Upper lobe of right lung (tissue), 1 donor: ENCODE data around the gene GAREM2. TPM values are rescaled to one million over a fixed set of nuclear protein-coding genes. Genes with fewer than 3 reads are reported as not detected.

Experiments used
- ATAC-seq: fragments of 200-7000 bp; cut with Tn5 transposase; one replicate; pipeline ENCODE4 v1.9.1; 2020; ENCODE audit warnings: mild to moderate bottlenecking, moderate library complexity
- DNase-seq: peaks from one replicate; pipeline ENCODE4 v3.0.0-alpha.2; 2020
- H3K27ac ChIP-seq: fragments of 200-600 bp; one replicate; pipeline ENCODE4 v1.8.0; 2022
- H3K27me3 ChIP-seq: fragments of 200-600 bp; one replicate; pipeline ENCODE4 v1.8.0; 2022; ENCODE audit warnings: mild to moderate bottlenecking
- H3K36me3 ChIP-seq: fragments of 200-600 bp; one replicate; pipeline ENCODE4 v1.8.0; 2022
- H3K4me1 ChIP-seq: fragments of 200-600 bp; one replicate; pipeline ENCODE4 v1.8.0; 2022
- H3K4me3 ChIP-seq: fragments of 200-600 bp; one replicate; pipeline ENCODE4 v1.8.0; 2022; ENCODE audit warnings: mild to moderate bottlenecking
- H3K9me3 ChIP-seq: fragments of 200-600 bp; one replicate; pipeline ENCODE4 v1.8.0; 2022
- intact Hi-C: fragments of 100-400 bp; cut with DNase I; formaldehyde crosslinking; loops from one replicate; pipeline ENCODE4 v1.11.0; 2022
- total RNA-seq: library from RNA; stranded (reverse); fragmentation: NEBNext Ultra II Directional; extraction: Animal tissue kit (Norgen Biotek cat#: 25700); gene quantifications from one replicate; pipeline ENCODE4 v1.2.1, GENCODE V29; 2021
- TF ChIP-seq, protein P1 (sequence below): fragments of 200-600 bp; IDR thresholded peaks from one replicate; pipeline ENCODE4 v1.8.0; 2022; ENCODE audit warnings: antibody characterized with exemption
- donor health status: DM: no; HTN: yes; CAD: no; lungs with severe emphysema.

GAREM2 gene
- total RNA-seq, 1 donor from 2014 or later = 1.9 TPM

DNA sequence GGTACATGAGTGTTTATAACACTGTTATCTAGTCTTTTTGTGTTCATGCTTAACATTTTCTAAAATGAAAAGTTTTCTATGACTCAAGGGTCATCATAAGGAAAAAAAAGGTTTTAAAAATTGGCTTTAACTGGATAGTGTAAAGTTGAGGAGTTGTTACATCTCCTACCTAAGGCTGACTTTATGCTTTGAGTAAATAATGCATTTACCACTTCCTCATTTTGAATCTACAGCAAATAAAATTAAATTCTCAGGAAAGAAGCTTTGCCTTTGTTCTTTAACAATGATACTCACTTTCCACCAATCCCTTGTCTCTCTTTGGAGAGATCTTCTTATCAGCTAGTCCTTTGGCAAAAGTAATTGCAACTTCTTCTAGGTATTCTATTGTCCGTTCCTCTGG is 41.9 kb downstream of the GAREM2 start:
- TF ChIP-seq, protein P1, sequence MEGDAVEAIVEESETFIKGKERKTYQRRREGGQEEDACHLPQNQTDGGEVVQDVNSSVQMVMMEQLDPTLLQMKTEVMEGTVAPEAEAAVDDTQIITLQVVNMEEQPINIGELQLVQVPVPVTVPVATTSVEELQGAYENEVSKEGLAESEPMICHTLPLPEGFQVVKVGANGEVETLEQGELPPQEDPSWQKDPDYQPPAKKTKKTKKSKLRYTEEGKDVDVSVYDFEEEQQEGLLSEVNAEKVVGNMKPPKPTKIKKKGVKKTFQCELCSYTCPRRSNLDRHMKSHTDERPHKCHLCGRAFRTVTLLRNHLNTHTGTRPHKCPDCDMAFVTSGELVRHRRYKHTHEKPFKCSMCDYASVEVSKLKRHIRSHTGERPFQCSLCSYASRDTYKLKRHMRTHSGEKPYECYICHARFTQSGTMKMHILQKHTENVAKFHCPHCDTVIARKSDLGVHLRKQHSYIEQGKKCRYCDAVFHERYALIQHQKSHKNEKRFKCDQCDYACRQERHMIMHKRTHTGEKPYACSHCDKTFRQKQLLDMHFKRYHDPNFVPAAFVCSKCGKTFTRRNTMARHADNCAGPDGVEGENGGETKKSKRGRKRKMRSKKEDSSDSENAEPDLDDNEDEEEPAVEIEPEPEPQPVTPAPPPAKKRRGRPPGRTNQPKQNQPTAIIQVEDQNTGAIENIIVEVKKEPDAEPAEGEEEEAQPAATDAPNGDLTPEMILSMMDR = no peak
- peaks cover 92% of the 10 kb centered on the region for H3K36me3 ChIP-seq
- ATAC-seq (no peak), DNase-seq (no peak)
- no peaks in the 10 kb centered on the region for H3K27me3 ChIP-seq
- no peak overlapping the region for H3K27ac ChIP-seq
- no peaks in the 10 kb centered on the region for H3K9me3 ChIP-seq
- intact Hi-C loops = no loop called here
- H3K4me3 ChIP-seq = no peak overlapping the region
- H3K4me1 ChIP-seq = no peaks in the 10 kb centered on the region

DNA sequence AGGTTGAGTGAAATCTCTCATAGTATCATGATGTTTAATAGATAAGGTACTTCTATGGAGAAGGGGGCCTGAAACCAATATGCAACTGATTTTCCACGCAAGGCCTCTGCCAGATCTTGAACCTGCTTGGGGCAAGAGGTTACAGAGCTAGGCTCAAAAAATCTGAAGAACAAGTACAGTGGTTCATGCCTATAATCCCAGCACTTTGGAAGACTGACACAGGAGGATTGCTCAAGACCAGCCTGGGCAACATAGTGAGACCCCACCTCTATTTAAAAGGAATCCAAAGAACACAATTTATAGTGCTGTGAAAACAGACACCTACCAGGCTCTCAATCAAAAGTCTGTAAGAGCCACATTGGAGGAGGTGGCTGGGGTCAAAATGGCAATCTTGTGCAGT is 42.9 kb downstream of the GAREM2 start:
- Histone ChIP-seq H3K4me1 (no peaks in the 10 kb centered on the region), H3K27me3 (no peaks in the 10 kb centered on the region), H3K27ac (no peak overlapping the region), H3K4me3 (no peak overlapping the region), H3K9me3 (no peaks in the 10 kb centered on the region), H3K36me3 (peaks cover 90% of the 10 kb centered on the region)
- DNase-seq (no peak), ATAC-seq (no peak)
- TF ChIP-seq, protein P1 = no peak
- intact Hi-C loops = no loop called here

DNA sequence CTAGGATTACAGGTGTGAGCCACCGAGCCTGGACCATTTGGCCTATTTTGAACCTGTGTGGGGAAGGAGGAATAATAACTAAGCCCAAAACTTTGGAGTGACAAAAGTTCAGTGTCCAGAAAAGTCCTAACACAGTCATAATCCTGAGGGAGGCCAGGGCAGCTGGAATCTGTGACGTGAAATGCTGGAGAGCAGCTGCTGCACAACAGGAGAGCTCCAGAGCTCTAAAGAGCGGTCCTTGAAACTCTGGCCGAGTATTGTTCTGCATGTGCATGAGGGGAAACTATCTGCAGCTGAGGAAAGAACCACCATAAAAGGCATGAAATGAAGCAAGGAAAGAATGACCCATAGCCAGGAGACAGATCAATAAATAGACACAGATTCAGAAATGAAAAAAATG is 43.7 kb downstream of the GAREM2 start:
- no peaks in the 10 kb centered on the region for H3K27me3 ChIP-seq
- intact Hi-C loops = no loop called here
- no peaks in the 10 kb centered on the region for H3K4me1 ChIP-seq
- TF ChIP-seq, protein P1 = no peak
- peaks cover 86% of the 10 kb centered on the region for H3K36me3 ChIP-seq
- no peak for ATAC-seq
- no peak overlapping the region for H3K4me3 ChIP-seq
- DNase-seq = no peak
- H3K9me3 ChIP-seq = no peaks in the 10 kb centered on the region
- no peak overlapping the region for H3K27ac ChIP-seq

DNA sequence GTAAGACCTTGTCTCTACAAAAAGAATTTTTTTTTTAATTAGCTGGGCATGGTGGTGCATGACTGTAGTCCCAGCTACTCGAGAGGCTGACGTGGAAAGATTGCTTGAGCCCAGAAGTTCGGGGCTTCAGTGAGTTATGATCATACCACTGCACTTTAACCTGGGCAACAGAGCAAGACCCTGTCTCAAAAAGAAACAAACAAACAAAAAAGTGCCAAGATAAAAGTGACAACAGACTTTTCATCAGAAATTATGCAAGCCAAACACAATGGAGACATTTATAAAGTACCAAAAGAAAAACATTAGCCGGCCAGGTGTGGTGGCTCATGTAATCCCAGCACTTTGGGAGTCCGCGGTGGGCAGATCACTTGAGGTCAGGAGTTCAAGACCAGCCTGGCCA is 44.8 kb downstream of the GAREM2 start:
- intact Hi-C loops = no loop called here
- H3K4me1 ChIP-seq = no peaks in the 10 kb centered on the region
- no peaks in the 10 kb centered on the region for H3K27me3 ChIP-seq
- no peaks in the 10 kb centered on the region for H3K9me3 ChIP-seq
- H3K27ac ChIP-seq = no peak overlapping the region
- H3K36me3 ChIP-seq = peaks cover 80% of the 10 kb centered on the region
- no peak for ATAC-seq
- DNase-seq = no peak
- H3K4me3 ChIP-seq = no peak overlapping the region
- TF ChIP-seq, protein P1 = no peak

DNA sequence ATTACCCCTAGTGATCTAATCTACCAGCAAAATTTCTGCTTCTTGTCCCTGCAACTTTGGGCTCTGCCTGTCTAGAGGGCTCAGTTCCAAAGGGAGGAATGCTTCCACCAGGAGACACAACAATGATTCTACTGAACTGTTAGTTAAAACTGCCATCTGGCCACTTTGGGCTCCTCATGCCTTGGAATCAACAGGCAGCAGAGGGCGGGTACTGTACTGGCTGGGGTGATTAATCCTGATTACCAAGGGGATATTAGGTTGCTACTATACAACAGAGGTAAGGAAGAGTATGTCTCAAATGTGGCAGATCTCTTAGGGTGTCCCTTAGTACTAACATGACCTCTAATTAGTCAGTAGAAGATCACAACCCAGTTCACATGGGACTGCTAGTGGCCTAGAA is 50.1 kb downstream of the GAREM2 start:
- H3K27me3 ChIP-seq = no peaks in the 10 kb centered on the region
- no peak overlapping the region for H3K4me3 ChIP-seq
- TF ChIP-seq, protein P1 = no peak
- peak; percentile 14 for ATAC-seq
- H3K4me1 ChIP-seq = no peaks in the 10 kb centered on the region
- H3K27ac ChIP-seq = no peak overlapping the region
- H3K9me3 ChIP-seq = no peaks in the 10 kb centered on the region
- no peak for DNase-seq
- intact Hi-C loops = no loop called here
- H3K36me3 ChIP-seq = peaks cover 70% of the 10 kb centered on the region

DNA sequence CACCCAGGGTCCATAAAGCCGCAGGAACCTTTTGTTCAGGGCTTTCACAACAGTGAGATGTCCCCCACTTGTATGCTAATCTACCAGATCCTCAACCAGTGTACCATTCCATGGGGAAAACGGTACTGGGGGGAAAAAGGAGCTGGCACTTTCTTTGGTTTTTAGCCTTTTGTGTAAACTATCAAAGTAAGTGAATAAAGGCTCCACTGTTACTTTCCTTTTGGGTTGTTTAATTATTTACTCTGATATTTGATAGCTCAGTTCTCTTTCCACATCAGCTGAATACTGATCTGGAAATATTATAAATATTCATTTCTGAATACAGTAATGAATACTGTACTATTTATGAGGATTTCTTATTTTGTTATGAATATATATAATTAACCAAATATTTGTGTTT is 51.2 kb downstream of the GAREM2 start:
- Histone ChIP-seq H3K27ac (no peak overlapping the region), H3K4me1 (no peaks in the 10 kb centered on the region), H3K36me3 (peaks cover 73% of the 10 kb centered on the region), H3K27me3 (no peaks in the 10 kb centered on the region), H3K4me3 (no peak overlapping the region), H3K9me3 (no peaks in the 10 kb centered on the region)
- ATAC-seq (no peak), DNase-seq (no peak)
- intact Hi-C loops = no loop called here
- TF ChIP-seq, protein P1 = no peak
